Smooth muscle cell (in vitro differentiated cells): Measurements from ENCODE around the gene RABL6. TPM values are rescaled to one million over a fixed set of nuclear protein-coding genes. Genes with fewer than 3 reads are reported as not detected.
"Not testable (repeated sequence)": the region's sequence is repeated elsewhere in the genome, so short reads cannot be mapped to it uniquely, and the experiment has no call there.

ENCODE experiments used
- DNase-seq: peaks from one replicate; lab custom pipeline; 2025; ENCODE audit not compliant: unreplicated experiment; lab: John Stamatoyannopoulos, UW
- H2AFZ ChIP-seq: fragments of 200-600 bp; sonication (generic); 2 replicates; pipeline ENCODE4 v1.6.0; 2016; ENCODE audit warnings: antibody characterized with exemption, low read depth, mild to moderate bottlenecking
- H3F3A ChIP-seq: fragments of 200-600 bp; sonication (generic); 2 replicates; pipeline ENCODE4 v1.6.0; 2017; ENCODE audit warnings: antibody characterized with exemption, low read depth
- H3K27ac ChIP-seq: fragments of 200-600 bp; sonication (generic); 2 replicates; pipeline ENCODE4 v1.5.1; 2016; ENCODE audit warnings: low read depth, mild to moderate bottlenecking
- H3K27me3 ChIP-seq: fragments of 200-600 bp; sonication (generic); 2 replicates; pipeline ENCODE4 v1.6.1; 2016; ENCODE audit warnings: low read depth, mild to moderate bottlenecking
- H3K36me3 ChIP-seq: fragments of 200-600 bp; sonication (generic); 2 replicates; pipeline ENCODE4 v1.5.1; 2016; ENCODE audit warnings: low read depth
- H3K4me1 ChIP-seq: fragments of 200-600 bp; sonication (generic); 2 replicates; pipeline ENCODE4 v1.5.1; 2016; ENCODE audit warnings: low read depth
- H3K4me2 ChIP-seq: fragments of 200-600 bp; sonication (generic); 2 replicates; pipeline ENCODE4 v1.6.0; 2016; ENCODE audit warnings: mild to moderate bottlenecking
- H3K4me3 ChIP-seq: fragments of 200-600 bp; sonication (generic); 2 replicates; pipeline ENCODE4 v1.5.1; 2016; ENCODE audit warnings: mild to moderate bottlenecking
- H3K79me2 ChIP-seq: fragments of 200-600 bp; sonication (generic); 2 replicates; pipeline ENCODE4 v1.6.0; 2016; ENCODE audit warnings: low read depth, mild to moderate bottlenecking
- H3K9ac ChIP-seq: fragments of 200-600 bp; sonication (generic); 2 replicates; pipeline ENCODE4 v1.6.0; 2016; ENCODE audit warnings: low read depth
- H3K9me3 ChIP-seq: fragments of 200-600 bp; sonication (generic); replicated peaks from 2 replicates; pipeline ENCODE4 v1.5.1; 2016; ENCODE audit warnings: low read depth
- H4K20me1 ChIP-seq: fragments of 200-600 bp; sonication (generic); 2 replicates; pipeline ENCODE4 v1.6.0; 2016; ENCODE audit warnings: low read depth
- WGBS: methylation state at CpG from one replicate; pipeline ENCODE4 v1.1.7; 2016; ENCODE audit warnings: low lambda C conversion rate; 5-methylcytosine and 5-hydroxymethylcytosine counted together
- polyA plus RNA-seq: library from polyadenylated mRNA; unstranded; fragments of >200 nt; fragmentation: Nextera tagmentation; extraction: Ambion mirVana; gene quantifications from 2 replicates; pipeline ENCODE4 v1.2.1, GENCODE V29; 2016
- total RNA-seq: library from RNA; depleted of rRNA; stranded (reverse); fragments of >200 nt; gene quantifications from 2 replicates; pipeline ENCODE4 v1.2.3, GENCODE V29; 2014
- TF ChIP-seq, protein P1 (sequence below): fragments of 200-600 bp; sonication (generic); IDR thresholded peaks from 2 replicates; pipeline ENCODE4 v1.5.1; 2017; ENCODE audit warnings: borderline replicate concordance, mild to moderate bottlenecking, antibody characterized with exemption; ENCODE audit not compliant: insufficient read depth, poor library complexity, severe bottlenecking

The RABL6 gene
- total and polyA plus RNA-seq, 2 experiments from 2014 or later, result 54.3 to 81.6 TPM

DNA sequence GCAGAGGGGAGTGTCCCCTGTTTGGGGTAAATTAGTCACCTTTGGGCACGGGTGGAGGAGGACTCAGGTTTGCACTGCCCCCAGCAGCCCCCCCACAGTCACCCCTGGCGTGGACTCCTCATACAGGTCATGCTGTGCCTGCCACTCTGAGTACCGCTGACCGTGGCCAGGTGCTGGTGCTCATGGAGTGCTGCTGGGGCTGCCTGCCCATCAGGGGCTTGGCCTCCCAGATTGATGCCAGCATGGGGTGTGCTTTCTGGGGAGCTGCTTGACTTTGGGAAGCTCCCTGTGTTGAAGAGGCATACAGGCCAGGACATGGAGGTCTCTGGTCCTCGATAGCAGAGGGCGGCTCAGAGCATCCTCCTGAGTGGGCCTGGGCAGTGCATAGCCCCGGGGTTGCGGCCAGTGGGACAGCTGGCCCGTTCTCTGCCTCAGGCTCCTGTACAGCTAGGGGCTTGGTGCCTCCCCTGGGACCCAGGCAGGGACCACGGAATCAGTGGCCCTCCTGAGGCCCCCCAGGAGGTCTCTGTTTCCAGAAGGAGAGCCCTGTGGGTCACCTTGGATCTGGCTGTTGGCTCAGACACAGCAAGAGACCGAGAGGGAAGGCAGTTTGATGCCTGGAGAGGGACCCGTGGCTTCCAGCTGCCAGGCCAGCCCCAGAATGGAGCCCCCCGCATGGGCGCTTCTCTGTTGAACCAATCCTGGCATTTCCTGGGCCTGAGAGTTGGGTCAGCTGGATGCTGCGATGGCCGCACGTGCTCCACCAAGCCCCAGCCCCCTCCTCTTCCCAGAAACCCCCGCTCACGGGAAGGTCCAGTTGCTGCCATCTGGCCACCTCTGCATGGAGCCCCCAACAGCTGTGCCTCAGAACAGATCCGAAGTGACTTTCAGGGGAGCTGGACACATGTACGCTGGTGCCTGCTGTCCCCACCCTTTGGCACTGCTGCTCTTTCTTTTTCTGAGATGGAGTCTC, 28.5 kb downstream of the RABL6 start:
- H3K79me2 ChIP-seq, result no peaks in the 10 kb centered on the region
- 98% methylated on average over 19 of the region's 21 CpGs for WGBS

DNA sequence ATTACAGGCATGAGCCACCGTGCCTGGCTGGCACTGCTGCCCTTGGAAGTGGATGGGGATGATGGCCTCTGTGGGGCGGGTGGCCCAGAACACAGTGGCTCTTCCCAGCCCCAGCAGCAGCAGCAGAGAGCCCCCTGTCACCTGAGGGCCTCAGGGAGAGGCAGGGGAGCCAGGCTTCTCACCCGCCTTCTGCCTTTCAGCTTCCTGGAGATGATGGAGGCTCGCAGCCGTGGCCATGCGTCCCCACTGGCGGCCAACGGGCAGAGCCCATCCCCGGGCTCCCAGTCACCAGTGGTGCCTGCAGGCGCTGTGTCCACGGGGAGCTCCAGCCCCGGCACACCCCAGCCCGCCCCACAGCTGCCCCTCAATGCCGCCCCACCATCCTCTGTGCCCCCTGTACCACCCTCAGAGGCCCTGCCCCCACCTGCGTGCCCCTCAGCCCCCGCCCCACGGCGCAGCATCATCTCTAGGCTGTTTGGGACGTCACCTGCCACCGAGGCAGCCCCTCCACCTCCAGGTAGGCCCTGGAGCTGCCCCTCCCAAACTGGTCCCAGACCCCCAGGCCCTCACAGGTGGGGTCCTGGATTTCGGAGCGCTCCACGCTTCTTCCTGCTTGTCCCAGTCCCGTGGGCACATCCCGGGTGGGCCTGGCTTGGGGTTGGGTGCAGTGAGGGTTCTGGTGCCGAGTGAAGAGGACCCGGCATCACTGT, 29.6 kb downstream of the RABL6 start:
- Histone ChIP-seq H4K20me1 (peaks cover 26% of the 10 kb centered on the region), H3K27me3 (no peaks in the 10 kb centered on the region), H3K4me3 (no peak overlapping the region), H3K79me2 (no peaks in the 10 kb centered on the region), H3K9ac (no peak overlapping the region), H3K27ac (no peak overlapping the region), H3K36me3 (no peaks in the 10 kb centered on the region), H3K4me1 (peaks cover 17% of the 10 kb centered on the region), H2AFZ (no peak overlapping the region), H3K4me2 (no peak overlapping the region), H3F3A (peaks cover 12% of the 10 kb centered on the region), H3K9me3 (no peaks in the 10 kb centered on the region)
- 92% methylated on average over 21 of the region's 27 CpGs for WGBS
- no peak for DNase-seq
- TF ChIP-seq, protein P1, sequence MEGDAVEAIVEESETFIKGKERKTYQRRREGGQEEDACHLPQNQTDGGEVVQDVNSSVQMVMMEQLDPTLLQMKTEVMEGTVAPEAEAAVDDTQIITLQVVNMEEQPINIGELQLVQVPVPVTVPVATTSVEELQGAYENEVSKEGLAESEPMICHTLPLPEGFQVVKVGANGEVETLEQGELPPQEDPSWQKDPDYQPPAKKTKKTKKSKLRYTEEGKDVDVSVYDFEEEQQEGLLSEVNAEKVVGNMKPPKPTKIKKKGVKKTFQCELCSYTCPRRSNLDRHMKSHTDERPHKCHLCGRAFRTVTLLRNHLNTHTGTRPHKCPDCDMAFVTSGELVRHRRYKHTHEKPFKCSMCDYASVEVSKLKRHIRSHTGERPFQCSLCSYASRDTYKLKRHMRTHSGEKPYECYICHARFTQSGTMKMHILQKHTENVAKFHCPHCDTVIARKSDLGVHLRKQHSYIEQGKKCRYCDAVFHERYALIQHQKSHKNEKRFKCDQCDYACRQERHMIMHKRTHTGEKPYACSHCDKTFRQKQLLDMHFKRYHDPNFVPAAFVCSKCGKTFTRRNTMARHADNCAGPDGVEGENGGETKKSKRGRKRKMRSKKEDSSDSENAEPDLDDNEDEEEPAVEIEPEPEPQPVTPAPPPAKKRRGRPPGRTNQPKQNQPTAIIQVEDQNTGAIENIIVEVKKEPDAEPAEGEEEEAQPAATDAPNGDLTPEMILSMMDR, result no peak

More for the DNA sequence above, 28.5 kb downstream of the RABL6 start:
- Histone ChIP-seq H3K27me3 (no peaks in the 10 kb centered on the region), H3F3A (peaks cover 12% of the 10 kb centered on the region), H3K4me2 (no peak overlapping the region), H2AFZ (no peak overlapping the region), H3K27ac (no peak overlapping the region), H3K4me1 (peaks cover 12% of the 10 kb centered on the region), H3K36me3 (no peaks in the 10 kb centered on the region), H3K4me3 (no peak overlapping the region), H3K9ac (no peak overlapping the region), H3K9me3 (no peaks in the 10 kb centered on the region), H4K20me1 (peaks cover 18% of the 10 kb centered on the region)
- TF ChIP-seq, protein P1, result no peak
- DNase-seq, result no peak

DNA sequence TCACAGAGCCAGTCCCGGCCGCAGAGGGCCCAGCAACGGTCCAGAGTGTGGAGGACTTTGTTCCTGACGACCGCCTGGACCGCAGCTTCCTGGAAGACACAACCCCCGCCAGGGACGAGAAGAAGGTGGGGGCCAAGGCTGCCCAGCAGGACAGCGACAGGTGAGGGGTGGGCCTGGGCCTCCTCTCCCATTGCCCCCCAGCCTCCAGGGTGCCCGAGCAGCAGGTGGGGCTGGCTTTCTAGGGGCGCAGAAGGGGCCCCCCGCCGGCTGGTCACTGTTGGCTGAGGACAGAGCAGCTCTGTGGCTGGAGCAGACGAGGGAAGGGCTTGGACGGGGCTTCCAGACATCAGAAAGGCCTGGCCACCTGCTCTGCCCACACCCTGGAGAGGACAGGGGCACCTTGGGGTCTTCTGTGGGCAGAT, 30.1 kb downstream of the RABL6 start:
- not testable (repeated sequence) for H3K4me3 ChIP-seq, H3K27ac ChIP-seq, H3K79me2 ChIP-seq, H3K9ac ChIP-seq, H2AFZ ChIP-seq, H3K27me3 ChIP-seq, H3K9me3 ChIP-seq, DNase-seq, H3K36me3 ChIP-seq, H3K4me2 ChIP-seq
- H3F3A ChIP-seq, result peaks cover 12% of the 10 kb centered on the region
- peaks cover 26% of the 10 kb centered on the region for H4K20me1 ChIP-seq
- H3K4me1 ChIP-seq, result peaks cover 21% of the 10 kb centered on the region
- WGBS, result 94% methylated on average over 15 of the region's 15 CpGs
